Neural progenitor cell (in vitro differentiated cells): Measurements from ENCODE around the gene RSBN1L.

Experiments used
- EZH2 ChIP-seq: fragments of 200-600 bp; sonication (generic); IDR thresholded peaks from 2 replicates; pipeline ENCODE4 v1.6.1; 2017; ENCODE audit warnings: antibody characterized with exemption, mild to moderate bottlenecking, moderate library complexity
- EZH2phosphoT487 ChIP-seq: fragments of 200-600 bp; sonication (generic); IDR thresholded peaks from 2 replicates; pipeline ENCODE4 v1.6.1; 2017; ENCODE audit warnings: antibody characterized with exemption
- TF ChIP-seq, protein P1 (sequence below): fragments of 200-600 bp; sonication (generic); IDR thresholded peaks from 2 replicates; pipeline ENCODE4 v1.5.1; 2017; ENCODE audit warnings: antibody characterized with exemption, mild to moderate bottlenecking

DNA sequence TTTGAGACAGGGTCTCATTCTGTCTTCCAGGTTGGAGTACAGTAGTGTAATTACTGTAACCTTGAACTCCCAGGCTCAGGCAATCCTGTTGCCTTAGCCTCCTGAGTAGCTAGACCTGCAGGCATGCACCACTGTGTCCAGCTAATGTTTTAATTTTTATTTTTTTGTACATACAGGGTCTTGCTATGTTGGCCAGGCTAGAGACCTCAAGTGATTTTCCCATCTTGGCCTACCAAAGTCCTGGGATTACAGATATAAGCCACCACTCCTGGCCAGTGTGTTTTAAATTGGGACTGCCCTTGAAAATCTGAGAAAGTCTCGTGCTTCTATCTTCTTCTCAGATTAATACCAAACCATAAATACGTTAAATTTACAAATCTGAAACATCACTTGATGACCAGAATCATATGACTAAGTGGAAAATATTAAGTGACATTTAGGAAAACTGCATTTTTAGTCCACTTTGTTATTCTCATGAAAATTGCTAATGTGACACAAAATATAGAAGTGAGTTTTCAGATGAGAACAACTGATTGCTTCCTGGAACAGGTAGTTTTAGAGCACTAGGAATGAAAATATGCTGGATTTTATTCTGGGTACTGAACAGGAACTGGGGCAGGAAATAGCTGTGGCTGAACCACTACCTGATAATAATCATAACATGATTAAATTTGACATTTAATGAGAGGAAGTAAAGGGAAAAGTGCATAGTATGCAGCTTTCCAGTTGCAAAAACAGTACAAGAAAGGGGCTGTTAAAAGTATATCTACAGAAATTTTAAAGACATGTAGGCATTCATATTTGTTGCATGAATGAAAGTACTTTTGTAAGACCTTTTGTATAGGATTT is 106.5 kb downstream of the RSBN1L start:
- TF ChIP-seq, protein P1, sequence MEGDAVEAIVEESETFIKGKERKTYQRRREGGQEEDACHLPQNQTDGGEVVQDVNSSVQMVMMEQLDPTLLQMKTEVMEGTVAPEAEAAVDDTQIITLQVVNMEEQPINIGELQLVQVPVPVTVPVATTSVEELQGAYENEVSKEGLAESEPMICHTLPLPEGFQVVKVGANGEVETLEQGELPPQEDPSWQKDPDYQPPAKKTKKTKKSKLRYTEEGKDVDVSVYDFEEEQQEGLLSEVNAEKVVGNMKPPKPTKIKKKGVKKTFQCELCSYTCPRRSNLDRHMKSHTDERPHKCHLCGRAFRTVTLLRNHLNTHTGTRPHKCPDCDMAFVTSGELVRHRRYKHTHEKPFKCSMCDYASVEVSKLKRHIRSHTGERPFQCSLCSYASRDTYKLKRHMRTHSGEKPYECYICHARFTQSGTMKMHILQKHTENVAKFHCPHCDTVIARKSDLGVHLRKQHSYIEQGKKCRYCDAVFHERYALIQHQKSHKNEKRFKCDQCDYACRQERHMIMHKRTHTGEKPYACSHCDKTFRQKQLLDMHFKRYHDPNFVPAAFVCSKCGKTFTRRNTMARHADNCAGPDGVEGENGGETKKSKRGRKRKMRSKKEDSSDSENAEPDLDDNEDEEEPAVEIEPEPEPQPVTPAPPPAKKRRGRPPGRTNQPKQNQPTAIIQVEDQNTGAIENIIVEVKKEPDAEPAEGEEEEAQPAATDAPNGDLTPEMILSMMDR = no peak
- TF ChIP-seq EZH2 (no peak), EZH2phosphoT487 (no peak)
